IPS-NIHi7 (cell line): Measurements from ENCODE around the gene CLEC3A.
"Not testable (repeated sequence)": the region's sequence is repeated elsewhere in the genome, so short reads cannot be mapped to it uniquely, and the experiment has no call there.

Experiments used
- DNase-seq: peaks from one replicate; pipeline ENCODE4 v3.0.0; 2012; ENCODE audit warnings: mixed read lengths; ENCODE audit errors: extremely low spot score

Gene CLEC3A, protein sequence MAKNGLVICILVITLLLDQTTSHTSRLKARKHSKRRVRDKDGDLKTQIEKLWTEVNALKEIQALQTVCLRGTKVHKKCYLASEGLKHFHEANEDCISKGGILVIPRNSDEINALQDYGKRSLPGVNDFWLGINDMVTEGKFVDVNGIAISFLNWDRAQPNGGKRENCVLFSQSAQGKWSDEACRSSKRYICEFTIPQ

DNA sequence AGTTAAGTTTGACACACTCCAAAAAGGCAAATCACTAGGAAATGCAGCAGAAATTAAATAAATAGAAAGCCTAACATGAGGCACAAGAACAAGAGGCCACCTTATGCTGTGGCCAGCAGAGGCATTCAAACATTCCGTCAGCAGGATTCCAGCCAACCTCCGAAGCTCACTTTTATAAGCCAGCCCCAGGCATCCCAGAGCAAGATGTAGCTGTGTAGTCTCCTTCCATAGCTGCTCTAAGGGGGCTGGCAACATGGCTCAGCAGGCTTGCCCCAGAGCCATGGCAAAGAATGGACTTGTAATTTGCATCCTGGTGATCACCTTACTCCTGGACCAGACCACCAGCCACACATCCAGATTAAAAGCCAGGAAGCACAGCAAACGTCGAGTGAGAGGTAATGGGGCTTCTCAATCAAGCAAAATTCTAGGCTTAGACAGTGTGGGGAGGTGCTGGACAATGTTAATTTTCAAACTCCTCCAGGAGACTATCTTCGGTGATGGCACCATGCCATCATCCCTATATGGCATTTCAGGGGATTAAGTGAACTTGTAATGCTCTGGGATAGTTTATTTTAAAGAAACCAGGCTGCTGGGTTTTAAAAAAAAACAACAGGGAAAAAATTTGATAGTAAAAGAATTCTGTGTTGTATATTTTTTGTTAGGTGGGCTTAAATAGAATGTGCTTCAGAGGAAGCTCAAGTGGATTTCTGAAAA is at the start of gene CLEC3A:
CLEC3A (plus strand) TSS at position 202 of the 714 bp plus-strand sequence; CDS start at position 281, 79 bp downstream.
- peak; percentile 48 for DNase-seq

DNA sequence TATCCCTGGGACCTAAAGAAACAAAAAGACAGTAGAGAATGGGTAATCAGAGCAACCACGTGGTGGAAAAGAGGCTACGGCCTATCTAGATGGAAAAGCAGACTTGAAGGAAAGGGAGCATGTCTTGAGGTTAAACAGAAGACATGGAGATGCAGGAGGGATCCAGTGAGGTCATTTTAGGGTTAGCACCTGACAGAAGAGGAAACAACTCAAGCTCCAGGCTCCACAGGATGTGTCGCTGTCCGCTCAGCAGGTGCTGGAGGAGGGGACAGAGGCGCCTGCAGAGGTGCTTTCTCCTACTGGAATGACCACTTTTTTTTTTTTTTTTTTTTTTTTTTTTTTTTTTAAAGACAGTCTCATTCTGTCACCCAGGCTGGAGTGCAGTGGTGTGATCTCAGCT is 47.5 kb upstream of the CLEC3A start:
- DNase-seq: peak; percentile 59

DNA sequence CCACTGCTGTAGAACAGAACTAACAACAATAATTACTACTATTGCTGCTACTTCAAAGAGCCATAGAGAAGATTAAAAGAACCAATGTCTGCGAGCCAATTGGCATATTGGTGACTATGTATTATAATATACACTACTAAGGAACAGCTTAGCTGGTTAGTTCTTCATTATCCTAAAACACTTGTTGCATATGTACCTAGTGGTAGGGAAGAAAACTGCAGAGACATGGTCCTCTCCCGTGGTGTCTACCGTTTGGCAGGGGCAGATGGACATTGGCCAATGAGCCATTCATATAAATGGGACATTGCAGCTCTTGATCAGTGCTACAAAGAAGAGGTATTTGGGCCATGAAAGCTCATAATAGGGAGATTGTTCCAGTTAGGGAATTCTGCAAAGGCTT is 46.4 kb upstream of the CLEC3A start:
- no peak for DNase-seq

DNA sequence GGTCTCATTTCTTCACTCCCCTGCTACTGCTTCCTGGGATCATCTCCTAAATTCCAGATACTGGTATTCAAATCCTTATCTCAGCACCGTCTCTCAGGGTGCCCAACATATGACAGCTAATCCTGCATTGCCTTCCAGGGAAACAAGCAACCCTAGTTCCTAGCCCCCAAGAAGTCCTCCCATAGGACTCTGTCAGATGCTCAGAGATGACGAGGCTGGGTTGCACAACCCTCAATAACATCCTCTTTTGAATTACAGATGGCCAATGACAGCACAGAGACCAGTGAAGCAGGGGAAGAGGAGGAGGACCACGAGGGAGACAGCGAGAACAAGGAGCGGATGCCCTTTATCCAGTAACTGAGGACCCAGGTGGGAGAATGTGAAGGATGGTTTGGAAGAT is 45.0 kb upstream of the CLEC3A start:
- DNase-seq: no peak

DNA sequence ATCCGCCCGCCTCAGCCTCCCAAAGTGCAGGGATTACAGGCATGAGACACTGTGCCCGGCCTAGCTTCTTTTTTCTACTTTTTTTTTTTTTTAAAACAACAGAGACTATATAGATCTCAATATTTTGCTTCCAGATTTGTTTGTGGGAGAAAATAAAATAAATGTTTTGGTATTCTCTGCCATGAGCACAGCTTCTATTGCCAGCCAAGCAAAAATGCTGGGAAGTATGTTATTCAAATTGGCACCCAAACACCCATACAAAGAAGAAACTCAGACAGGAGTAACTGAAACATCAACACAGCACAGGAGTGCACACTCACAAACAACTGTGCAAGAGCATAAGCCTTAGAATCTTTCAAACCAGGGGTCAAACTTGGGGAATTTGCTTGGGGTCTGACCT is 37.2 kb upstream of the CLEC3A start:
- DNase-seq: no peak

DNA sequence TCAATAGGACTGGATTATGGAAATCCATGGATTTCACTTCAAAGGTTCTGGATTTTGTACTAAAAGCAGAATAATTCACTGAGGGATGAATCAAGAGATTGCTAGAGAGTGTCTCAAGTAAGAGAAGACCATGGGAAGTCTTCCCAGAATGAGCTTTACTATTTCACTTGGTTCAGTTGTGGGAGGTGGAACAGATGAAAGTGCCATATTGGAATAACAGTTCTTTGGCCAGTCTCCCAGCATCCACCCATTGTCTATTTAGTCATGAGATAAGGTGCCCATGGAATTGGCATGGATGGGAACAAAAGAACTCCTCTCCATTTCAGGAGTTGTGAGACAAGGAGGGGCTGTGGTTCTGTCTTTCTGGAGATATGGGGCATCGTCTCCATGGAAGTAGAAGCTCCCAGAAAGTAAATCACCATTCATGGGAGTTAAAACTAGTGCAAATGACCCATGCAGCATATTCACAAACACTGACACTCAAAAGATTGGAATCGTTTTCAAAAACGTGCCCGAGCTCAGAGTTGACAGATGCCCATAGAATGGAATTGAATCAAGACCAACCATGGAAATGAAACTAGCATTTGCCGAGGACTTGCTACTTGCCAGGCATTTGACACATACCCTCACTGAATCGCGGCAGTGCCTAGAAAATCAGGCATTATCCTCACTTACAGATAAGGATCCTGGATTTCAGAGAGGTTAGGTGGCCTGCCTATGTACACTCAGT is 36.2 kb upstream of the CLEC3A start:
- DNase-seq: no peak

DNA sequence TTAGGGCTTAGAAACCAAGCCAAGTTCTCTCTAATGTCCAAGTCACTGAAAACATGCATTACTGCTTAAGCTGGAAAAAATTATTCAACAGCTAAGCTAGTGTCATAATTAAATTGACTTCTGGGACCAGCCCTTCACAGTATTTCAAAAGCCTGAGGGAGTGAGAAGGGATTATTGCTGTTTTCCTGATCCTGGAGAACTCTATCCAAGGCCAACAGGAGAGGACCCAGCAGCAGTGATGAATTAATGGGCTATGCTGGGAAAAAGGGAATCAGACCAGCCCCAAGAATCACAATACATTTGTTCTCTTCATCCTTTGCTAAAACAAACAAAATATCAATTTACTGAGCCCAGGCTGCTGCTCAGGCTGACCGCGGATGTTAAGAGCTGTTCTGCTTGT is 34.5 kb upstream of the CLEC3A start:
- no peak for DNase-seq

DNA sequence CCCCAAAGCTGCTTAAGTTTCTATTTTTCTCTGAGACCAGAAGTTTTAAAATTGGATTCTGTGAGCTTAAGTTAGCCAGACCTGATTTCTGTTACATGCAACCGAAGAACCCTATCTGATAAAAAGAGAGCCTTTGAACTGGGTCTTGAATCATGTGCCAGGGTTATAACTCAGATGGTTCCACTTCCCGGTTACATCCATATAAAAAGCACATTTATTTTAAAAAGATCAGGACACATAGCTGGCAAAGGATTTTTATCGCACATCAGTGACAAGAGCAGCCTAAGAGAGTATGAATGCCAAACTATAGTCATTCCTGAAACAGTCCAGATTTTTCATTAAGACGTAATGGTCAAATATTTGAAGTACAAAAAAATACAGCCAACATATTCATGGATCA is 32.5 kb upstream of the CLEC3A start:
- no peak for DNase-seq

DNA sequence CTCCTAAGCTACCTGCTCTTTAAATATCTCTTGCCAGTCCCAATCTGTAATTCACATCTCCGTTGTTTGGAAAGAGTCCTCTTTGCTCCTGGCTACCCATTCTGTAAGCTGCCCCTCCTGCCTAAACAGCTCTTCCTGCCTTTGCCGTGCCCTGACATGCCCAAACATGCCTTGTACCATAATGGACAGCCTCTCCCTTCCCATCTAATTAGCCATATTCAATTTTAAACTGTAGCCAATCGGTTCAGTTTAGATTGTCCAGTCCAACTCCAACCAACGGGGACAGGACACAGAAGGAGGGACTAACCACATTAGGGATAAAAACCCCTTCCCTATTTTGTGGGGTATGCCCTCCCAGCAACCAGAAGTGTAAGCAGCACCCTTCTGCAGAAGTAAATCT is 30.6 kb upstream of the CLEC3A start:
- DNase-seq: no peak

DNA sequence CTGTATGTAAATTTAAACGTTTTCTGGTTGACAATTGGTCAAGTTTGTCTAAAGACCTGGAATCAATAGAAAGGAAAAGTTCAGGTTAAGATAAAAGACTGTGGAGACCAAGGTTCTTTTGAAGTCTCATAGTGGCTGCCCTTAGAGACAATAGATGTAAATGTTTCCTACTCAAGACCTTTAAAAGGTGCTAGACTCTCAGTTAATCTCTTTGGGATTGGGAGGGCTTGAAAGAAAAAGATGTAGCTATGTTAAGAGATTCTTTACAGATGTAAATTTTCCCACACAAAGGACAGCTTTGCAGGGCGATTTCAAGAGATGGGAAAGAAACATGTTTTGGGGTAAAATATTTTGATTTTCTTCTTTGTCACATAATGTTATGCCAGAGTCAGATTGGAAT is 30.0 kb upstream of the CLEC3A start:
- not testable (repeated sequence) for DNase-seq

DNA sequence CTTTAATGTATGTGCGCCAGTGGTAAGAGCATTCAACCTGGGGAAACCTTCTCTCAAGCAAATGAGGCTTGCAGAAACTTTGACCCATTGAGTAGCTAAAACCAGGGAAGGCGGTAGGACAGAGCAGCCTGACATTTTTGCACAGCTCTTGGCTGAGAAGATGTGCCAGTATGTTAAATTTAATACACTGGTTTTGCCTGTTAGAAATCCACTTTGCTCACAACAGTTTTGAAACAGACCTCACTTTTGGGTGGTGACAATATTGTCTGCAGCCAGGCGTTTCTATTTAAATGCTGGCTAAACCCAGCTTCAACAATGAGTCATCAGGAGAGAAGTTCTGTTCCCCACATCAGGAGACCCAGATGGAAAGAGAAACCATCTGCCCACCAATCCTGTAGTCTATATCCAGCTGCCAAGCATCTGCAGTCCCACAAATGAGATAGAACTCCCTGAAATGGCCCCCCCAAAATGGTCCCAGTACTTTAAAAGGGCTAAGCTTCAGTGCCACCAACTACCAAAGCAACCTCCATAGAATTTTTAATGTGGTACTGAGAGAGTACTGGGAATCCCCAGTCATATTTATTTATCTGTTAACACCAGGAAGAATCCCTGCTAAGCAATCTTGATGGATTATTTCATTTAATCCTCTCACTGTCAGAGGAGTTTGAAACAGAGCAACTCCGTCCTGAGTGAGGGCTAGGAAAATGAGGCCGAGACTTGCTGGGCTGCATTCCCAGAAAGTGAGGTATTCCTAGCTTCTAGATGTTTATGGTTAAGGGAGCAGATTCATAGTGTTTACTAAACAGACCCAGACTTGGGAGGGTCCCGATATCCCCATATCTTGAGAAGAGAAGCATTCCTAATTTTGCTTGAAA is 29.0 kb upstream of the CLEC3A start:
- peak; percentile 47 for DNase-seq

DNA sequence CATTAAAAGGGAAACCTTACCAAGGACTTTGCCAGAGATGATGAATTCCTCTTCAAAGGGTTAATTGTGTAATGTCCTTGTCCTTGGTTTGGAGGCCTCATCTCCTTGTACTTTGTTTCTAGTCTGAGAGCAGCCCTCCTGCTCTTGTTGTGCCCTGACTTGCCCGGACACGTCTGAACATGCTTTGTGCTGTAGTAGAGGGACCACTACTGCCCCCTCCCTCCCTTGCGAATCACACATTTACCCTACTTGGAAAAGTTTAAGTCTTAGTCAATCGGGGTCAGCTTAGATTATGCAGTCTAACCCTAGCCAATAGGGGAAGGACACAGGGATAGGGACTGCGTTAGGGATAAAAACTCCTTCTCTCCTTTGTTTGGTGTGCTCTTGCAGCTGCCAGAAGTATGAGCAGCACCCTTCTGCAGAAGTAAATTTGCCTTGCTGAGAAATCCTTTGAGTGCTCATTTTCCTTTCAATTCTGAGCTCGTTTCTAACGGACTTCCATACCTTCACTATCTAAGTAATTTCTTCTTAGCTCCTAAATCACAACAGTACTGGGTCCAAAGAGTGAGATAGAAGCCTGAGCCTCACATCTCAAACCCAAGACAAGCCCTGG is 26.4 kb upstream of the CLEC3A start:
- no peak for DNase-seq

DNA sequence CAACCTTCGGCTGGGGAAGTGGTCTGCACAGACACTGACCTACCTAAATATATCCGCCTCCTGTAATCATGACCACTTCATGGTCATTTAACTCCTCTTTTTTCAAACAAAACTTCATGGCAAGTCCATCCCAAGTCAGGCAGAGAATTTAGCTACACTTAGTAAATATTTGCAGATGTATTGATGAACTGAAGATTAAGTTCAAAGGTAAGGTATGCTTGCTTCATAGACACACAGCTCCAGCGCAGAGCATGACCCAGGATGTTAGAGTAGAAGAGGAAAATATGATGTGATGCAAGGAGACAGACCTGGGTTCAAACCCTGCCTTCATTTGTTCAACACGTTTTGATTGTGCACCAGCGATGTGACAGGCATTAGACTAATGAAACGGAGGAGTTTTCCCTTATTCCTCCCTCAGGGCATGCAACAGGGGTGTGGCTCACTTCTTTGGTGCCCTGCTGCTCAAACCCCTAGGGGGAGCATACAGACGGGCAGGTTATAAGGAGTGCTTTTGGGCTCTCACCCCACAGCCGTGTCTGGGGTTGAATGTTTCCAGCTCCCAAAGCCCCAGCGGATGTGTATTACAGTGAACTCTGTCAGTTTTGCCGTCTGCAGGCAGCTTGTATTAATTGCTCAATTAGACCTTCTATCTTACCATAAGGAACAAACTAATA is 23.9 kb upstream of the CLEC3A start:
- DNase-seq: no peak

DNA sequence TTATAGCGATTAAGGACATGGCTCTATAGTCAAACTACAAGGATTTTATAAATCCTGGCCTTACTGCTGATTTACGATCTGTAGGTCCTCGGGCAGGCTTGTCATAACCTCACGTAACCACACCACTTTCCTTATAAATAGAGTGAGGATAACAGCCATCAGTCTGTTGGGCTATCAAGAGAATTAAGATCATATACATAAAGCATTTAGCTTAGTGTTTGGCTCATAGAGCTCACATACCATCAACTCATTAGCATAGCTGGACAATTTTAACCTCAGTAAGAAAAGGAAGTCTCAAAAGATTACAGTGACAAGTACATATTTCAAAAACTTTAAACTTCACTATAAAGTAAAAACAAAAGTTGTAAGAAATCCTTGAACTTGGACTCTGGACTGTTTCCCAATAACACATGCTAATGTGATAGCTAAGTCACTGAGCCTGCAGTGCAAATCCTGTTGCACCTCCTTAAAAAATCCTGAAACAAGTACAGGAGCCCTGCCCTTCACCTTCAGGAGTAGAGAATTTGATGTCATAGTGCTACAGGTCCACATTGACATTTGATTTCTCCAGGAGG is 20.8 kb upstream of the CLEC3A start:
- no peak for DNase-seq

DNA sequence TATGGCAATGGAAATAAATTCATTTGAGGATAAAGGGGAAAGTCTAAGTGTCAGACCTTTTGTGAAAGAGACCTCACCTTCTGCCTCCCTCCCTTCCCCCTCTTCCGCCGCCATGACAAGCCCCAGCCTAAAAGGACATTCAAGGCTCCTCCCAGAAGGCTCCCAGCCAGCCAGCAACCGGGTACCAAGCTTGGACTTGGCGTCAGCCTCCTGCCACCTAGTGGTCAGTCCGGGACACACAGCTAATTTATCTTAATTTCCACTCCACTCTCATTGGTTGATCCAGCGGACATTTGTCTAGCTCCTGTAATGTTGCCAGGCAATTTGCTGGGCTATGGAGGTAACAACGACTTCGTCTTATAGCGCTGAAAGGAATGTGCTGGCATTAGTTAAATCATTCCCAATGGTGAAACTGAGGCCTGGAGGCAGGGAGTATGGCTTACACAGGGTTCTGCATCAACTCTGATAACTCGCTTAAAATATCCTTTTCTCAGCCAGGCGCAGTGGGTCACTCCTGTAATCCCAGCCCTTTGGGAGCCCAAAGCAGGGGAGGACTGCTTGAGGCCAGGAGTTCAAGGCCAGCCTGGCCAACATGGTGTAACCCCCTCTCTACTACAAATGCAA is 19.3 kb upstream of the CLEC3A start:
- DNase-seq: peak; percentile 94

DNA sequence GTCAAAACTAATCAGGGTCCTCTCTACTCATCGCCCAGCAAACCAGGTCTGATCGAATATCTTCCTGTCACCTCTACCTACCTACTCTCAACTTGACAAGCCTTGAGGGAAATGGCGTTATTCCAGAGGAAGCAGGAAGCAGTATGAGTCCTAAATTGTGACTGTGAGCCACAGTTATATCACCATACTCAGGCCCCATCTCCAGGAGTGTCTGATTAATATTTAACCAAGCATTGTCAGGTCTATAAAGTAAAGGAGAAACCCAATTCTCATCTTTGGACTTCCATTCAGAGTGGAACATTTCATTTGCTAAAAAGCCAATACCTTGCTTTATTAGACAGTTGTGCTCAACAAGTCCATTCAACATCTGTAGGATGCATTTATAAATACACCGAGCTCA is 17.8 kb upstream of the CLEC3A start:
- DNase-seq: no peak

DNA sequence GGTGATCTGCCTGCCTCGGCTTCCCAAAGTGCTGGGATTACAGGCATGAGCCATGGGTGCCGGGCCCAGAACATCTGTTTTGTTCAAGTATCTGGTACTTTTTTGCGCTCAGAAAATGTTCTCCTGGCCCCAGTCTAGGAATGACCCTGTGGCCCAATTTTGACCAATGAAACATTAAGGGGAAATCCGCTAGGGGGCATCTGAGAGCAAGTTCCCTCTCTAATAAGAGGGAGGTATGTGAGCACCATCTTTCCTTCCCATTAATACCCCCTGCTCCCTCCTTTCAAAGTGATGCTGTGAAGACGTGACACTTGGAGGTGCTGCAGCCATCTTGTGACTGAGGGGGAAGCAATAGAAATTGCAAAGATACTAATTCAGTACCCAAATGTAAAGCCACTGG is 16.5 kb upstream of the CLEC3A start:
- peak; percentile 60 for DNase-seq

DNA sequence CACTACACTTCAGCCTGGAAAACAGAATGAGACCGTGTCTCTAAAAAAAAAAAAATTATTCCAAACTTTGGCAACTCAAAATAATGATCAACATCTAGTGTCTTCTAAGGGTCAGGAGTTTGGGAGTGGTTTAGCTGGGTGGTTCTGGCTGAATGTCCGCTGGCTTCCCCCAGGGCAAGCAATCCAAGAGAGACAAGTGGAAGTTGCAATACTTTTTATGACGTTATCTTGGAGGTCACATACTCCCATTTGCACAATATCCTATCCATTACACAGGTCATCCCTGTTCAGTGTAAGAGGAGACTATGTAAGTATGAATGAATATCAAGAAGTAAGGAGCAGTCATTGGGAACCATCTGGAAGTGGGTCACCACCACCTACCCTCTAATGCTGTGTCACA is 15.2 kb upstream of the CLEC3A start:
- no peak for DNase-seq

DNA sequence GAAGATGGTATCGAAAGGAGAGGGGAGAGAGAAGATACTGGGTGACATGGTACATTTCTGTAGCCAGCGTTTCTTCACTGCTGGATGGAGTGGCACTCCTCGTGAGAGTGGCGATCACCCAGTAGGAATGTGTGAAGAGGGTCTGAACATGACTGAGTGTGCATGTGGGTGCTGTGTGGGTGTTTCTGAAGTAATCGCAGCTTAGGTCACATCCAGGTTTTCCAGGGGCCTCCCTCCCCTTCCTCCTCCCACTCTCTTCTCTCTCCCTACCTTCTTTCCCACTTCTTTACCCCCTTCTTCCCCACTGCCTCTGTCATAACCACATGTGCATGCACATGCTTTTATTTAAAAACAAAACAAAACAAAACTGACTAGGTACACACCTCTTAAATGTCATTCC is 1.8 kb downstream of the CLEC3A start:
- no peak for DNase-seq

DNA sequence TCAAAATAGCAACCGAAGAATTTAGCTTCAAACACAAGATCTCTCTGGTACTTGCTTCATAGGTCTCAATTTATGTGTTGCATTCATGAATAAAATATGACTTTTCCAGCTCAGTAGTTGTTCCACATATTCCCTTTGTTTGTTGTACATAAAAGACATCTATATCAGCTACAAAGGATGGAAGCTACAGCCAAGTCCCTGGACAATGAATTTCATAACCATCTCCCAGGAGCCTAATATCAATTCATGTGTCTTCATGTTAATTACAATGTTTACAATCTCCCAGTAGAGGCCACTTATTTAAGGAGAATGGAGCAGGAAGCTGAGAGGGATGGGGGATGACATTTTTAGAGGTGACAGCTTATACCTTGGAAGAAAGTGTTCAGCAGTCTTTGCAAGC is 3.3 kb downstream of the CLEC3A start:
- DNase-seq: no peak
